GM19193 (cell line): ENCODE measurements around the gene C11orf98.

Source experiments
- POLR2A ChIP-seq: IDR thresholded peaks from 4 replicates; pipeline ENCODE4 v1.6.1; 2011; ENCODE audit not compliant: insufficient read depth, insufficient read length; ENCODE audit errors: extremely low read depth

The C11orf98 gene

DNA sequence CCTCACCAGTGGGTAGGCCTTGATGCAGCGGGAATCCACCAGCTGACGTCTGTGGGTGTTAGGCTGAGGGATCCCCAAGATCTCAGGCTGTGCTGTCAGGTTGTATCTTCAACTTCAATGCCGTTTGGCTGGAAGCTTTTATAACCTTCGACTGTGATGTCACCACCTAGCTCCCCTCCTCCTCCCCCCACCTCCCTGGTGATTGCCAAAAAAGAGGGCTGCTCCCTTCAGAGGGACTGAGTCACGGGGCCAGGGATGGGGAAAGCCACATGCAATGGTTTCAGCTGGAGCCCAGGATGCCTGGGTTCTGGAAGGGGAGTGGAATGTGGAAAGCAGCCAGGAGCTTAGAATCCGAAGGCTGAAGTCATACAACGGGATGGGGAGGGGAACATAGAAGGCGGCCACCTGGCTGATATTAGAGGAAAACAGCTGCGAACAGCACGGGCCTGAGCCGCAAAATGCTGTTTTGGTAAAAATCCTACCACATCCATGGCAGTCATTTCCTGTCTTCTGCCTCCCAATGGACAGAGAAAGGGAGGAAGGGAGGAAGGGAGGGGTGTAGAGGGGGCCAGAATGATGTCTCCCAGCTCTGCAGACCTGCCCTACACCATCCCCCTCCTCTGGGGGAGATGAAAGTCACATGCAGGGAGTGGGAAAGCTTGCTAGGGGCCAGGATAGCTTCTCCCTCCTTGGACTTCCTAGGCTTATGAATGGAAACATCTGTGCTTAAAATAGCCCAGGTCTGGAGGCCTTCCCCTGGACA lies 24.6 kb upstream of the C11orf98 start, which contains the start of gene LRRN4CL:
Gene LRRN4CL, minus strand, starts transcription at position 110 of the 763 bp plus-strand sequence. CDS start 1,022 bp downstream, outside the sequence.
- TF ChIP-seq POLR2A, result no peak

DNA sequence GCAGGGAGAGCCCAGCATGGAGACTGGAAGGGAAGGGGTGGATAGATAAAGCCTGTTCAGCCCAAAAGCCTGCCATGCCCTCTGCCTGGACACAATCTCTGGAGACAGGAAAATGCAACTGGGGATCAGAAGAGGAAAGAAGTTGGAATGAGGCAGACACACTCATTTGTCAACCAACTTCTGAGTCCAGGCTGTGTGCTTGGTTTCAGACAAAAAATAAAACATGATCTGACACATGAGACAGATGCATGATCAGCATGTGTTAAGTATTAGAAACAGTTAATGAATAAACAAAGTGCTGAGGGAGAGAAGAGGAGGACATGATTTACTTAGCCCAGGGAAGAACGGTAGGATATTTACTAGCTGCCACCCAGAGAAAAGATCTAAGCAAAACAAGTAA lies 23.5 kb upstream of the C11orf98 start:
- TF ChIP-seq POLR2A, result no peak

DNA sequence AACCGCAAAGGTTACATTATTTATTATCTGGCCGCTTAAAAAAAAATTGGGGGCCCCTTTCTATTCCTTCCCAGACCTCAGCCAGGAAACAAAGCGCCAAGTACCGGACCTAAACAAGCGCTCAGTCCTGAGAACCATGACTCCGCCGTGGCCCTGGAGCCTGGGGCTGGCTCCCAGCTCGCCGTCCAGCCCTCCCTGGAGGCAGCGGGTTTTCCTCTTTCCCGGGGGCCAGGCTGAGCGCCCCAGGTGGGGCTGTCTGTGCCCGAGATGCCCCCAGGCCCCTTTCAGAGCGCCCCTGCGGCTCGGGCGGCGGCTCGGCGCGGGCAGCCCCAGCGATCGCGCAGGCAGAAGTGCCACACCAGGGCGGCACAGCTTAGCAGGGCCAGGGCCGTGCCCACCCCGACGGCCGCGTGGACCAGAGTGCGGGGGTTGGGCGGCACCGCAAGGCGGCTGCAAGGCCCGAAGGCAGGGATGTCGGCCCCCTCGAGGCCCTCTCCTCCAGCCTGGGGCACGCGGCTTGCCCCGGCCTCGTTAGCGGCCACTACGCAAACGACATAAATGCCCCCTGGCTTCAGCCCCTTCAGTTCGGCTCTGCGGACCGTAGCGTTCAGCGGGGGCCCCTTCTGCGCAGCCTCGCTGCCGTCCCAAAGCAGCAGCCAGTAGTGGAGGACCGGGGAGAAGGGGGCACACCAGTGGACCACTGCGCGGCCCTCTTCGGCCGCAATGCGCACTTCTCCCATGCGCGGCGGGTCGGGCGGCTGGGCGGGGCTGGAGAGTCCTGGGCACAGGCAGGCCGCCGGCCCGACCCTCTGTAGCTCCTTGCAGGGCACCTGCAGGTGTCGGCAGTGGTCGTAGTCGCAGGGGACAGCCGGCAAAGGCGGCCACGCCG lies 22.7 kb upstream of the C11orf98 start:
- TF ChIP-seq POLR2A, result no peak

DNA sequence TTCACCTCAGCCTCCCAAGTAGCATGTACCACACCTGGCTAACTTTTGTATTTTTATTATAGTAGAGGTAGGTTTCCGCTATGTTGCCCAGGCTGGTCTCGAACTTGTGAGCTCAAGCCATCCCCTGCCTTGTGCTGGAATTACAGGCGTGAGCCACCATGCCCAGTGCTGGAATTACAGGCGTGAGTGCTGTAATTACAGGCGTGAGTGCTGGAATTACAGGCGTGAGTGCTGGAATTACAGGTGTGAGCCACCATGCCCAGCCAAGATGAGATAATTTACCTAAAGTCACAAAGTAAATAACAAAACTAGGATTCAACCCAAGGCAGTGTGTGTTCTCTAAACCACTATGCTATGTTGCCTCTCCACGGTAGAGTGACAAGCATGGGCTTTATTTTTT lies 17.5 kb upstream of the C11orf98 start:
- no peak for TF ChIP-seq POLR2A

DNA sequence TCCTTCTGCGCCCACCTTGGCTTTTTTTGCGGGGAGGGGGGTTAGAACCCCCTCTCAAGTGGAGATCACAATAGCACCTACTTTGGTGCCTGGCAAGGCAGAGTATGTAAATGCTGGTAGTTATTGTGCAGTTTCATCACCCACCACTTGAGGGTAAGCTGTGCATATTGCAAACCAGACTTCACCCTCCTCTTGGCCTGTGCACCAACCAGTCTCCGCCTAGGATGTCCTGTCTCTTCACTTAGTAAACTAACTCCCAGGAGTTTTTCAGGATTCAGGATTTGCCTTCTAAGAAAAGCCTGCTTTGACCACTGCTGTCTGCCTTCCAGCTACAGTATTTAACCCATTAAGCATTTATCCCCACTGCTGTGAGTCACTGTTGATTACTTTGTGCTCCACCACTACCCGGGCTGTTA lies 15.8 kb upstream of the C11orf98 start:
- TF ChIP-seq POLR2A, result no peak

DNA sequence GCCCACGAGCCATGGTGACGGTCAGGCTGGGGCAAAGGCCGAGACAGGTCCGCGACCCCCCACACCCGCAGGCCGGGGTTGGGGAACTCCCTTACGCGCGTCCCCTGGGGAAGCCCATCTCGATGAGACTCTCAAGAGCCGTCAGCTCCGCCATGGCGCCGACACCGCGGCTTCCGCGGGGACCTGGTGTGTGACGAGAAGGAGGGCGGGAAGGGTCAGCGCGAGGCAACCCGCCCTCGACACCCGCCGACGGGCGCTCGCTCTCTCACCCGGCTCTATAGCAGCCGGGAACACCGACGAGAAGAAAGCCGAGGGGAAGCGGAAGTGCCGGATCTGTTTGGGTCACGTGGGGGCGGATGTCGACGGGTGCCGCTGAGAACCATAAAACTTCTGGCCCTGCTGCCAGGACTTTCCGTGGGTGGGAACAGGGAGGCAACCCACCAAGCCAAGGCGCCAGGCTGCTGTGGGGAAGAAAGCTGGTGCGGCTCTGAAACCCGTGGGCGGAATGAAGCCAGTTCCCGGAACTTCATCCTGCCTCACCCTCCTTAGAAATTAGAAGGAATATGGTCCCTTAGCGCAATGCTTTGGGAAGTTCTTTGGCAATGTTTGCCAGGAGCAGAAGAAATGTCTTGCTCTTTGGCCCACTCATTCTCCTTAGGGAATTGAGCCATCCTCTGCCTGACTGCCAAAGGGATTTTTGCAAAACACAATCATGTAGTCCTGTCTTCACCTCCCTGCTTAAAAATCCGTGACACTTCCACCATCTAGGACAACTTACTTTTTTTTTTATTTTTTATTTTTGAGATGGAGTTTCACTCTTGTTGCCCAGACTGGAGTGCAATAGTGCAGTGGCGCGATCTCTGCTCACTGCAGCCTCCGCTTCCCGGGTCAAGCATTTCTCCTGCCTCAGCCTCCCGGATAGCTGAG lies 14.0 kb upstream of the C11orf98 start, which contains the start of gene UBXN1:
Gene UBXN1, minus strand, starts transcription at position 304 of the 927 bp plus-strand sequence. Its CDS starts 150 bp downstream, at position 154.
- TF ChIP-seq POLR2A, result peak; percentile 89

DNA sequence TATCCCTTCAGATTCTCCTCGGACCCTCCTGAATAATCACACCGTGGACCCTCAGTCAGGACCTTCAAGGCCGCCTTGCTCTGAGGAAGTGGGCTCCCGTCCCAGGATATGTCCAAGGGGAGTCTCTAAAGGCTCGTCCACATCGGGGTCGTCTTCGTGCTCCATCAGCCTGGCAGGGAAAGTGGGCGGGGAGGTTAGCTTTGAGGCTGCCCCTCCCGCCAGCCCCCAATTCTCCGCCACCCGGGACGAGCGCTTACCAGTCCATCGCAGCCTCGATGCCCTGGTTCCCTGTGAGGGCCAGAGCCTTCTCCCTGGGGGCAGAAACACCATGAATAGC lies 13.4 kb upstream of the C11orf98 start:
- TF ChIP-seq POLR2A, result no peak

DNA sequence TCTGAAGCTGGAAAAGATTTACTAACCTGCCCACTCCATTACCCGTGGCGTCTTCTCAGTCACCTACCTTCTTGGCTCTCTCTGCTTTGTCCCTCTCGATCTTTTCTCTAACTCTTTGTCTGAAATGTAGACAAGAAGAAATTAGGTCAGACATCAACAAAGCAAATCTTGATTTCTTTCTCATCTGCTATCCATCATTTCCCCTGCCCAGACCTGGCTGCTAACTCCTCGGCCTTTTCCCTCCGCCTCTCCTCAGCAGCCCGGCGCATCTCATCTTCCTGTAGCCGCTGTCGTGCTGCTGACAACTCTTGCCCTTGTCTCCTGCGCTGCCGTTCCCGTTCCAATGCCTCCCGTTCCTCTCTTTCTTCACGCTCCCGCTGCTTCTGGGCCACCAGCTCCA lies 12.7 kb upstream of the C11orf98 start:
- no peak for TF ChIP-seq POLR2A

DNA sequence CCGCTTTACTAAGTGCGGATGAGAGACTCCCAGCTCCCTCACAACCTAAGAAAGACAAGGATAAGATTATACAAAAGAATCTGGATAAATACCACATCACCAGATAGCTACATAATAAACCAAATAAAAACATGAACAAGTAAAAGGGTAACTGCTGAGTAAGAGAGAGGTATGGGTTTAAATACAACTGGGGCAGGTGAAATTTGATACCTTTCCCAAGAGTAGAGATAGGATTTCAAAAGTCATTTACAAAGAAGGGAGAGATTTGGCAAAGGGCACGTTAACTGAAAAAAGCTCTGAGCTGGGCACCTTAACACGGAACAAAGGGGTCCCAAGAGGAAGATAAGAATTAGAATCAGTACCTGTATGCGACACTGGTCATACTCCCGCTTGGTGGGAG lies 12.1 kb upstream of the C11orf98 start:
- no peak for TF ChIP-seq POLR2A

DNA sequence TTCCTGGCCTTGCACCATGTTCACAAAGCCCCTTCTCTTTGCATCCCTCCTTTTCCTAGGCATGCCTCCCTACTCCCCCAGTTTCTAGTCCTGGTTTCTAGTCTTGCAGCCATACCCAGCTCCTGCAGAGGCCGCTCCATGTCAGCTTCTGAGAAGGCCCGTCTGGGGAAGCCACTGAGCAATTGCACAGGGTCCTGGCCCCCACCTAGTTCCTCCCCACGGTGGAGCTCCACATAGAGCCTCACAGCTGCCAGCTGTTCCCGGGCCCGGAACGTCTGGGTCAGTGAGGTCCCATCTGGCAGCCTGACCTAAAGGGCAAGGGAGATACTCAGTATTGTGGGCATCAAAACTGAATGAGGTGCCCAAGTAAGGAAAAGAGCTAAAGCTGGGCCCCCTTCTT lies 11.7 kb upstream of the C11orf98 start:
- TF ChIP-seq POLR2A, result no peak

DNA sequence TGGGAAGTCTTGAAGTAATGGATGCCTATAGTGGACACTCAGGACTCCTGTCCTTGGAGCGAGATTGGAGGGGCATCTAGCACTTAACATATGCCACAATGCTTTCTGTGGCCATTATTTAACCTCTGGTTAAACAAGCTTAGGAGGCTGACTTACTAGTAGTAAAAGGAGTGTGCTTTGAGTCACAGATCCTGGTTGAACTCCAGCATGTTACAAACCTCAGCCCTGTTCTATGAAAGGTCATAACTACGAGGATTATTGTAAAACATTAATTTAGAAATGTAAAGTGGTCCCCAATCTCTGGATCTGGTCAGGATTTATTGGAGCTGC lies 8.2 kb upstream of the C11orf98 start:
- no peak for TF ChIP-seq POLR2A

DNA sequence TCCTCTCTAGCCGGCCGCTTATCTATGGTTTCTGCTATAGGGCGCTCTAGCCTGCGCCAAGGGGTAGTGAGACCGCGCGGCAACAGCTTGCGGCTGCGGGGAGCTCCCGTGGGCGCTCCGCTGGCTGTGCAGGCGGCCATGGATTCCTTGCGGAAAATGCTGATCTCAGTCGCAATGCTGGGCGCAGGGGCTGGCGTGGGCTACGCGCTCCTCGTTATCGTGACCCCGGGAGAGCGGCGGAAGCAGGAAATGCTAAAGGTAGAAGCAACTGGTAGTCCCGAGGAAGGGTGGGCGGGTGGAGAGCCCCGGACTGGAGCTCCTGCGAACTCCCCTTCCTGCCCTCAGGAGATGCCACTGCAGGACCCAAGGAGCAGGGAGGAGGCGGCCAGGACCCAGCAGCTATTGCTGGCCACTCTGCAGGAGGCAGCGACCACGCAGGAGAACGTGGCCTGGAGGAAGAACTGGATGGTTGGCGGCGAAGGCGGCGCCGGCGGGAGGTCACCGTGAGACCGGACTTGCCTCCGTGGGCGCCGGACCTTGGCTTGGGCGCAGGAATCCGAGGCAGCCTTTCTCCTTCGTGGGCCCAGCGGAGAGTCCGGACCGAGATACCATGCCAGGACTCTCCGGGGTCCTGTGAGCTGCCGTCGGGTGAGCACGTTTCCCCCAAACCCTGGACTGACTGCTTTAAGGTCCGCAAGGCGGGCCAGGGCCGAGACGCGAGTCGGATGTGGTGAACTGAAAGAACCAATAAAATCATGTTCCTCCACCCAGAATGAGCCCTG lies 6.8 kb upstream of the C11orf98 start, which contains the start of the genes LBHD1 and UQCC3:
Gene LBHD1, minus strand, starts transcription at position 660 of the 782 bp plus-strand sequence. CDS start 2,236 bp downstream, outside the sequence.
Gene UQCC3, plus strand, starts transcription at position 66 of the 782 bp plus-strand sequence. Its CDS starts 73 bp downstream, at position 139.
- peak; percentile 77 for TF ChIP-seq POLR2A

DNA sequence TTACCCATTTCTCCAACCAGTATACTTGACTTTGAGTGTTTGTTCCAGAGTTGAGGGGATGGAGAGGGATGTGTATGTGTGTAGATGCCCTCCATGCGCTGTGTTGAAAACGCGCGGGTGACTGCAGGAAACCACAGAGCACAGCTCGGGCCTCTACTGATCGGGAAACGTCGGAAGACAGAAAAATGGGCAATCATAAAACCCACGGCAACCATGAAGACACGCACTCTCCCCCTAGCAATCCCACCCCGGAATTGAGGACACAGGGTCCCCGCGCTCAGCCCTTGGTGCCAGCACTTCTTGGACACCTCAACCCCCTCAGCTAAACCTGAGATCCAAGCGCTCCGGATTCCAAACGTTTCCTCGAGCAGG lies 6.2 kb upstream of the C11orf98 start:
- no peak for TF ChIP-seq POLR2A

DNA sequence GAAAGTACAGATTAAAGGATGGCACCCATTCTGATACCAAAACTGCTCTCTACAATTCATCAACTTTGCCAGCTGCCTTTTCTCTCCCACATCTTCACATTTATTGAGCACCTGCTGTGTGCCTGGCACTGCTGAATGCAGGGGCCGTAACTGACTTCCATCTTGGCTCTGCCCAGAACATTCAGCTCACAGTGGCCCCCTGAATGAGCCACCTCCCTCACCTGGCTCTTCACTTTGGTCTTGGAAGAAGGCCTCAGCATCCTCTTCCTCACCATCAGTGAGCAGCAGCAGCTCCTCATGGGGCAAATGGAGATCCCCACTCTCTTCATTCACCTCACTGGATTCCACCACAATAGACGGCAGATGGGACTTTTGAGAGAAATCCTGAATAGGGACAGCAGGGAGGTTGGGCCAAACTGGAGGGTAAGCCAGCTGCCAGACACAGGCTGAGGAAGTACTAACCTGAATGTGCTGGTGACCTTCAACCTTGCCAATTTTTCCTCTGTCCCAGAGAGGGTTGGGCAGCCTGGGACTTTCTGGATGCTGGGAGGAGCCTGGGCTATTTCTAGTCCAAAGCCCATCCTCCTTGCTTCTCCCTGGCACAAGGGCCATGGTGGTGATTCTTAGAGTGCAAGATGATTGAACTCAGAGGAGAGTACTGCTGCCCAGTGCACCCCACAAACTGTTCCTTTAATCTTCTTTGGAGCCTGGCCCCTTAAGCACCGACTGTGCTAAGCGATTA lies 4.6 kb upstream of the C11orf98 start:
- TF ChIP-seq POLR2A, result no peak

DNA sequence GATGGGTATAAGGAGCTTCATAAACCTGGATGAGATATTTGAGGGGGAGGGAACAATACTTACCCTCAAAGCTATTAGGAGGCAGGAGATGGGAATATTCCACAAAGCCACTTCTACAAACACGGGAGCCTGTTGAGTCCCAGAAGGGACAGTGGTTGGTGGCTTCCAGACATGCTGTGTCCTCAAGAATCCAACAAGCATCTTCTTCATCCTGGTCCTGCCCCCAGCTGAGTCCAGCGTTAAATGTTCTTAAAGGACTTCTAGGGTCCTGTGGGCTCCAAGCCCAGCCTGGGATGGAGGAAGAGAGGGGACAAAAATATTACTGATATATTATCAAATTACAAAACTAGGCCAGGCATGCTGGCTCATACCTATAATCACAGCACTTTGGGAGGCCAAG lies 2.5 kb upstream of the C11orf98 start:
- TF ChIP-seq POLR2A, result peak; percentile 36
